NCI-H1417 (cell line): ENCODE data around the gene IL10RB.
"Not testable (repeated sequence)": the region's sequence is repeated elsewhere in the genome, so short reads cannot be mapped to it uniquely, and the experiment has no call there.

Experiments
- DNase-seq, 3 experiments: peaks; one replicate each; lab custom pipeline; 2025; lab: John Stamatoyannopoulos, UW

Gene IL10RB

GRCh38 chr21:33240404-33240803, 25.8 kb upstream of the IL10RB start:
- no peak for DNase-seq

GRCh38 chr21:33241846-33242245, 24.3 kb upstream of the IL10RB start:
- peak in 2 of 3 experiments; percentile 9 to 13 for DNase-seq

GRCh38 chr21:33242846-33243245, 23.3 kb upstream of the IL10RB start:
- not testable (repeated sequence) for DNase-seq

GRCh38 chr21:33244082-33244778, 21.9 kb upstream of the IL10RB start:
- no peak for DNase-seq

GRCh38 chr21:33244779-33245105, 21.4 kb upstream of the IL10RB start:
- no peak for DNase-seq

GRCh38 chr21:33245289-33245918, 20.8 kb upstream of the IL10RB start:
- DNase-seq = no peak

GRCh38 chr21:33246506-33246905, 19.7 kb upstream of the IL10RB start:
- no peak for DNase-seq

GRCh38 chr21:33246963-33247362, 19.2 kb upstream of the IL10RB start:
- DNase-seq = no peak

GRCh38 chr21:33247599-33247998, 18.6 kb upstream of the IL10RB start:
- no peak for DNase-seq

- no peak for DNase-seq
Measured at GRCh38 chr21:33249331-33250002, 16.7 kb upstream of the IL10RB start.

- DNase-seq = no peak
Measured at GRCh38 chr21:33251119-33251518, 15.0 kb upstream of the IL10RB start.

GRCh38 chr21:33253382-33253781, 12.8 kb upstream of the IL10RB start:
- not testable (repeated sequence) for DNase-seq

GRCh38 chr21:33254766-33255165, 11.4 kb upstream of the IL10RB start:
- DNase-seq = no peak

- no peak for DNase-seq
Measured at GRCh38 chr21:33255404-33255803, 10.8 kb upstream of the IL10RB start.

GRCh38 chr21:33256019-33256418, 10.1 kb upstream of the IL10RB start:
- DNase-seq = no peak

- DNase-seq = no peak
Measured at GRCh38 chr21:33257094-33257803, 8.9 kb upstream of the IL10RB start.

GRCh38 chr21:33258475-33258874, 7.7 kb upstream of the IL10RB start:
- DNase-seq = no peak

GRCh38 chr21:33259428-33259827, 6.7 kb upstream of the IL10RB start:
- no peak for DNase-seq

GRCh38 chr21:33259995-33260394, 6.2 kb upstream of the IL10RB start:
- DNase-seq = no peak

GRCh38 chr21:33261635-33262034, 4.5 kb upstream of the IL10RB start:
- no peak for DNase-seq

GRCh38 chr21:33262921-33263320, 3.2 kb upstream of the IL10RB start:
- no peak for DNase-seq

GRCh38 chr21:33264561-33264960, 1.6 kb upstream of the IL10RB start:
- DNase-seq = no peak

- peak in 1 of 3 experiments; percentile 66 for DNase-seq
Measured at GRCh38 chr21:33265664-33266049, 510 bp upstream of the IL10RB start.
